CMK (cell line): Measurements from ENCODE around the gene UBE2R2.
"Not testable (repeated sequence)": the region's sequence is repeated elsewhere in the genome, so short reads cannot be mapped to it uniquely, and the experiment has no call there.

Experiments
- DNase-seq: peaks from one replicate; pipeline ENCODE4 v3.0.0-alpha.2; 2010; ENCODE audit warnings: low read depth

The UBE2R2 gene

GRCh38 chr9:33927694-33928093 lies 110.7 kb downstream of the UBE2R2 start:
- DNase-seq, result no peak

- DNase-seq, result no peak
These were observed 114.4 kb downstream of the UBE2R2 start for GRCh38 chr9:33931326-33931725.

- no peak for DNase-seq
These were observed 115.3 kb downstream of the UBE2R2 start for GRCh38 chr9:33932078-33932807.

- DNase-seq, result no peak
These were observed 117.4 kb downstream of the UBE2R2 start for GRCh38 chr9:33934188-33934878.

GRCh38 chr9:33939924-33940874 lies 123.2 kb downstream of the UBE2R2 start:
- DNase-seq, result no peak

GRCh38 chr9:33942471-33943083 lies 125.6 kb downstream of the UBE2R2 start:
- no peak for DNase-seq

GRCh38 chr9:33943389-33943788 lies 126.4 kb downstream of the UBE2R2 start:
- DNase-seq, result no peak

GRCh38 chr9:33946779-33947535 lies 130.0 kb downstream of the UBE2R2 start:
- DNase-seq, result no peak

GRCh38 chr9:33950371-33950770 lies 133.4 kb downstream of the UBE2R2 start:
- no peak for DNase-seq

GRCh38 chr9:33952066-33952465 lies 135.1 kb downstream of the UBE2R2 start:
- no peak for DNase-seq

GRCh38 chr9:33956544-33956943 lies 139.6 kb downstream of the UBE2R2 start:
- no peak for DNase-seq

GRCh38 chr9:33959725-33960124 lies 142.8 kb downstream of the UBE2R2 start:
- no peak for DNase-seq

- DNase-seq, result not testable (repeated sequence)
These were observed 145.5 kb downstream of the UBE2R2 start for GRCh38 chr9:33962468-33962867.

GRCh38 chr9:33964086-33964768 lies 147.3 kb downstream of the UBE2R2 start:
- DNase-seq, result no peak
